Activated B cell treated with CpG ODN at 0.5 μM for 24 hours (primary cell): ENCODE data around the gene HHIPL2. TPM values are rescaled to one million over a fixed set of nuclear protein-coding genes. Genes with fewer than 3 reads are reported as not detected.
A peak's percentile ranks its signal among the peaks of the same experiment; 100 is the strongest.

Experiments used
- ATAC-seq: fragments of 200-7000 bp; cut with Tn5 transposase; one replicate; pipeline ENCODE4 v1.10.0; 2021; ENCODE audit warnings: low read depth, mild to moderate bottlenecking, moderate library complexity
- CTCF ChIA-PET: fragments of 350-600 bp; sonication (Branson Sonifier 250); formaldehyde crosslinking; loops from one replicate; lab custom pipeline; 2021; ENCODE audit warnings: antibody characterized with exemption; lab: Charles Lee
- POLR2A ChIA-PET: fragments of 350-600 bp; sonication (Branson Sonifier 250); formaldehyde crosslinking; loops from one replicate; lab custom pipeline; 2021; ENCODE audit warnings: antibody characterized with exemption; lab: Charles Lee
- DNase-seq: peaks from one replicate; pipeline ENCODE4 v3.0.0; 2022
- H3K27ac Mint-ChIP-seq: one replicate; pipeline ENCODE4 v1.8.0; 2020; ENCODE audit warnings: mixed read lengths
- H3K27me3 Mint-ChIP-seq: one replicate; pipeline ENCODE4 v1.8.0; 2021; ENCODE audit warnings: mixed read lengths
- H3K36me3 Mint-ChIP-seq: one replicate; pipeline ENCODE4 v1.8.0; 2021; ENCODE audit warnings: low read depth, mixed read lengths
- H3K4me1 Mint-ChIP-seq: one replicate; pipeline ENCODE4 v1.8.0; 2021; ENCODE audit warnings: mixed read lengths
- H3K4me3 Mint-ChIP-seq: one replicate; pipeline ENCODE4 v1.8.0; 2020; ENCODE audit warnings: mild to moderate bottlenecking, mixed read lengths
- H3K9me3 Mint-ChIP-seq: one replicate; pipeline ENCODE4 v1.8.0; 2020; ENCODE audit warnings: mixed read lengths
- intact Hi-C: fragments of 100-400 bp; cut with micrococcal nuclease; formaldehyde crosslinking; loops from one replicate; pipeline ENCODE4 v1.15.1; 2024
- total RNA-seq: library from RNA; stranded (reverse); gene quantifications from 2 replicates; pipeline ENCODE4 v1.2.3, GENCODE V29; 2022
- TF ChIP-seq, protein P1 (sequence below): fragments of 200-600 bp; IDR thresholded peaks from one replicate; pipeline ENCODE4 v1.8.0; 2022; ENCODE audit warnings: antibody characterized with exemption, mild to moderate bottlenecking

The HHIPL2 gene
- total RNA-seq, 1 donor from 2014 or later, result 1.5 TPM

DNA sequence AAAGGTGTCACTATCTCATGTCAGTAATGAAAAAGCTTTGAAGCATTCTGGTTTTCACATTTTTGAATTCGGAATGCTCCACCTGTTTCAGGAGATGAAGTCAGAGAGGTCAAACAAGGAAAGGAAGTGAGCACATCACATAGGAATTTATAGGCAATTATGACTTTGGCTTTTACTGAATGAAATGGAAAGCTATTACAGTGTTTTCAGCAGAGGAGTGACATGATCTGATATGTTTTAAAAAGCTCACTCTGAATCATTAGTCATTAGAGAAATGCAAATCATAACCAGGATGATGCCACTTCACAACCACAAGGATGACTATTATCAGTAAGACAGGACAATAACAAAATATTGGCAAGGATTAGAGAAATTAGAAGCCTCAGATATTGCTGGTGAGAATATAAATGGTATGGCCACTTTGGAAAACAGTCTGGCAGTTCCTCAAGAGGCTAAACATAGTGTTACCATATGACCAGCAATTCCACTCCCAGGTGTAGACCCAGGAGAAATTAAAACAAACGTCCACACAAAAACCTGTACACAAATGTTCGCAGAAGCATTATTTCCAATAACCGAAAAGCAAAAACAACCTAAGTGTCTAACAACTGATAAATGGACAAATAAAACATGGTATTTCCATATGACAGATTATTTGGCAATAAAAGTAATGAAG, 34.3 kb upstream of the HHIPL2 start:
- intact Hi-C loops, result no loop called here
- Mint-ChIP-seq H3K27ac (peak overlapping the region; percentile 93), H3K36me3 (peaks cover 62% of the 10 kb centered on the region), H3K27me3 (no peaks in the 10 kb centered on the region), H3K4me1 (peaks cover 68% of the 10 kb centered on the region), H3K9me3 (no peaks in the 10 kb centered on the region), H3K4me3 (peak overlapping the region; percentile 81)
- POLR2A ChIA-PET, result interaction anchor here (0.6 kb wide), 1 partner anchor 52 kb away, joined by 3 read pairs; no protein-coding TSS in a partner anchor
- DNase-seq (no peak), ATAC-seq (peak; percentile 49)
- TF ChIP-seq, protein P1, sequence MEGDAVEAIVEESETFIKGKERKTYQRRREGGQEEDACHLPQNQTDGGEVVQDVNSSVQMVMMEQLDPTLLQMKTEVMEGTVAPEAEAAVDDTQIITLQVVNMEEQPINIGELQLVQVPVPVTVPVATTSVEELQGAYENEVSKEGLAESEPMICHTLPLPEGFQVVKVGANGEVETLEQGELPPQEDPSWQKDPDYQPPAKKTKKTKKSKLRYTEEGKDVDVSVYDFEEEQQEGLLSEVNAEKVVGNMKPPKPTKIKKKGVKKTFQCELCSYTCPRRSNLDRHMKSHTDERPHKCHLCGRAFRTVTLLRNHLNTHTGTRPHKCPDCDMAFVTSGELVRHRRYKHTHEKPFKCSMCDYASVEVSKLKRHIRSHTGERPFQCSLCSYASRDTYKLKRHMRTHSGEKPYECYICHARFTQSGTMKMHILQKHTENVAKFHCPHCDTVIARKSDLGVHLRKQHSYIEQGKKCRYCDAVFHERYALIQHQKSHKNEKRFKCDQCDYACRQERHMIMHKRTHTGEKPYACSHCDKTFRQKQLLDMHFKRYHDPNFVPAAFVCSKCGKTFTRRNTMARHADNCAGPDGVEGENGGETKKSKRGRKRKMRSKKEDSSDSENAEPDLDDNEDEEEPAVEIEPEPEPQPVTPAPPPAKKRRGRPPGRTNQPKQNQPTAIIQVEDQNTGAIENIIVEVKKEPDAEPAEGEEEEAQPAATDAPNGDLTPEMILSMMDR, result no peak
- CTCF ChIA-PET, result no interaction called here

DNA sequence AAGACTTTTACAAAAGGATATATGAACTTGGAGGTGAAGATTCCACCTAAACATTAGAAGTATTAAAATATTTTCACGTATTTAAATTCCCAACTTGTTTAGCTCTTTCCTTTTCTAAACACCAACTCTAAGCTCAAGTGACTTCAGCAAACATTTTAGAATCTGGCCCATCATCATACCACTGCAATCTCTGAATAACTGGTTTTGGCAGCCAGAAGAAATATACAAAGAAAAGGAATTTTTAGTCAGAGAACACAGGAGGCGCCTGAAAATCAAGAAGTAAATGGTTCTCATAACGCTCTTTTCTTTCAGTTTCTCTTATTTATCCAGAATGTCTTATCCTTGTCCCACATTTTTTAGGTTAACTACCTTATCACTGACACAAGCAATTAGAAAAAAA, 31.4 kb upstream of the HHIPL2 start:
- Mint-ChIP-seq H3K27ac (no peak overlapping the region), H3K27me3 (no peaks in the 10 kb centered on the region), H3K4me3 (no peak overlapping the region), H3K9me3 (no peaks in the 10 kb centered on the region), H3K4me1 (peaks cover 42% of the 10 kb centered on the region), H3K36me3 (peaks cover 66% of the 10 kb centered on the region)
- ChIA-PET CTCF (interaction anchor here (0.5 kb wide), 1 partner anchor 1469 kb away, joined by 3 read pairs; no protein-coding TSS in a partner anchor), POLR2A (no interaction called here)
- DNase-seq (no peak), ATAC-seq (no peak)
- intact Hi-C loops, result no loop called here
- TF ChIP-seq, protein P1, result no peak

DNA sequence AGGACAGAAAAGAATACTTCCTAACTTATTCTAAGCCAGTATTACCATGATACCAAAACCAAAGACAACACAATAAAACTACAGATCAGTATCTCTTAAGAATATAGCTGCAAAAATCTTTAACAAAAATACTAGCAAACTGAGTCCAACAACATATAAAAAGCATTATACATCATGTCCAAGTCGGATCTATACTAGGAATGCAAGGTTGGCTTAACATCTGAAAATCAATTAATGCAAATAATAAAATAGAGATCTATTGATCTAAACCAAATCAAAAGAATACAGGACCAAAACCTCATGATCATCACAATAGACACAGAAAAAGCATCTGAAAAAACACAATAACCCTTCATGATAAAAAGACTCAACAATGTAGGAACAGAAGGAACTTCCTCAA, 22.9 kb upstream of the HHIPL2 start:
- DNase-seq (no peak), ATAC-seq (no peak)
- peaks cover 25% of the 10 kb centered on the region for H3K4me1 Mint-ChIP-seq
- peaks cover 89% of the 10 kb centered on the region for H3K36me3 Mint-ChIP-seq
- CTCF ChIA-PET, result interaction anchor here (1.2 kb wide), 1 partner anchor 63 kb away, joined by 3 read pairs; no protein-coding TSS in a partner anchor
- intact Hi-C loops, result no loop called here
- H3K27me3 Mint-ChIP-seq, result no peaks in the 10 kb centered on the region
- H3K9me3 Mint-ChIP-seq, result peaks cover 10% of the 10 kb centered on the region
- no peak overlapping the region for H3K27ac Mint-ChIP-seq
- H3K4me3 Mint-ChIP-seq, result no peak overlapping the region
- POLR2A ChIA-PET, result no interaction called here
- TF ChIP-seq, protein P1, result no peak

- intact Hi-C loops, result no loop called here
- no peak for DNase-seq
- H3K27me3 Mint-ChIP-seq, result no peaks in the 10 kb centered on the region
- ChIA-PET CTCF (interaction anchor here (1.5 kb wide), 1 partner anchor 73 kb away, joined by 5 read pairs; no protein-coding TSS in a partner anchor), POLR2A (no interaction called here)
- no peak overlapping the region for H3K27ac Mint-ChIP-seq
- no peaks in the 10 kb centered on the region for H3K9me3 Mint-ChIP-seq
- TF ChIP-seq, protein P1, result no peak
- H3K4me3 Mint-ChIP-seq, result no peak overlapping the region
- peaks cover 3% of the 10 kb centered on the region for H3K4me1 Mint-ChIP-seq
- H3K36me3 Mint-ChIP-seq, result peaks cover 75% of the 10 kb centered on the region
- ATAC-seq, result no peak
These were observed 13.8 kb upstream of the HHIPL2 start for GRCh38 chr1:222561656-222562055.

- POLR2A ChIA-PET, result no interaction called here
- H3K4me1 Mint-ChIP-seq, result peaks cover 3% of the 10 kb centered on the region
- CTCF ChIA-PET, result interaction anchor here (1.4 kb wide), 1 partner anchor 77 kb away, joined by 6 read pairs; no protein-coding TSS in a partner anchor
- H3K27ac Mint-ChIP-seq, result no peak overlapping the region
- DNase-seq (no peak), ATAC-seq (no peak)
- H3K4me3 Mint-ChIP-seq, result no peak overlapping the region
- TF ChIP-seq, protein P1, result no peak
- intact Hi-C loops, result loop anchor here (5.0 kb wide), 1 partner anchor 90 kb away; no protein-coding TSS in a partner anchor
- H3K27me3 Mint-ChIP-seq, result no peaks in the 10 kb centered on the region
- H3K9me3 Mint-ChIP-seq, result no peaks in the 10 kb centered on the region
- H3K36me3 Mint-ChIP-seq, result peaks cover 70% of the 10 kb centered on the region
These were observed 9.7 kb upstream of the HHIPL2 start for GRCh38 chr1:222557574-222557973.
